GM12878 (cell line): ENCODE measurements around the gene IGSF6.

ENCODE experiments used
- ASH2L ChIP-seq: fragments of 300-600, 200-600 bp; sonication (generic); IDR thresholded peaks from 2 replicates; pipeline ENCODE4 v1.6.1; 2017; ENCODE audit warnings: low read depth, mild to moderate bottlenecking, borderline replicate concordance
- EP300 ChIP-seq, 2 experiments: fragments of 150-350 bp in 1 of 2; IDR thresholded peaks; 2 replicates each; pipeline ENCODE4 v1.6.1; 2011 to 2012; ENCODE audit warnings: low read depth in 2 of 2, low read length in 2 of 2, borderline replicate concordance in 1 of 2, improper control_type of control experiment in 1 of 2, inconsistent platforms in 1 of 2; ENCODE audit not compliant: control insufficient read depth in 1 of 2
- MXI1 ChIP-seq: fragments of 150-350 bp; IDR thresholded peaks from 2 replicates; pipeline ENCODE4 v1.6.1; 2011; ENCODE audit warnings: low read depth, mild to moderate bottlenecking, inconsistent platforms, low read length, improper control_type of control experiment
- NFYB ChIP-seq: IDR thresholded peaks from 2 replicates; pipeline ENCODE4 v1.6.1; 2011; ENCODE audit warnings: low read depth, mild to moderate bottlenecking, low read length, improper control_type of control experiment, moderate library complexity; ENCODE audit not compliant: insufficient read depth
- PAX5 ChIP-seq: IDR thresholded peaks from 2 replicates; pipeline ENCODE4 v1.6.1; 2011; ENCODE audit warnings: low read depth, low read length, borderline replicate concordance
- PML ChIP-seq: IDR thresholded peaks from 2 replicates; pipeline ENCODE4 v1.6.1; 2012; ENCODE audit warnings: low read length, inconsistent platforms
- POLR2AphosphoS5 ChIP-seq: IDR thresholded peaks from 2 replicates; pipeline ENCODE4 v1.6.1; 2011; ENCODE audit warnings: mild to moderate bottlenecking, low read length, inconsistent platforms
- TAF1 ChIP-seq: IDR thresholded peaks from 2 replicates; pipeline ENCODE4 v1.6.1; 2011; ENCODE audit warnings: mild to moderate bottlenecking, low read depth, low read length, borderline replicate concordance
- TF ChIP-seq, protein P1 (sequence below): IDR thresholded peaks from 2 replicates; pipeline ENCODE4 v1.6.1; 2011; ENCODE audit warnings: low read depth, mild to moderate bottlenecking, low read length, moderate library complexity, borderline replicate concordance; ENCODE audit errors: extremely low read depth
- TF ChIP-seq, protein P2 (sequence below): IDR thresholded peaks from 2 replicates; pipeline ENCODE4 v1.6.1; 2011; ENCODE audit warnings: mild to moderate bottlenecking, low read depth, low read length, moderate library complexity; ENCODE audit not compliant: insufficient replicate concordance
- TF ChIP-seq, protein P3 (sequence below): IDR thresholded peaks from 2 replicates; pipeline ENCODE4 v1.6.1; 2011; ENCODE audit warnings: low read depth, low read length, improper control_type of control experiment, borderline replicate concordance

DNA sequence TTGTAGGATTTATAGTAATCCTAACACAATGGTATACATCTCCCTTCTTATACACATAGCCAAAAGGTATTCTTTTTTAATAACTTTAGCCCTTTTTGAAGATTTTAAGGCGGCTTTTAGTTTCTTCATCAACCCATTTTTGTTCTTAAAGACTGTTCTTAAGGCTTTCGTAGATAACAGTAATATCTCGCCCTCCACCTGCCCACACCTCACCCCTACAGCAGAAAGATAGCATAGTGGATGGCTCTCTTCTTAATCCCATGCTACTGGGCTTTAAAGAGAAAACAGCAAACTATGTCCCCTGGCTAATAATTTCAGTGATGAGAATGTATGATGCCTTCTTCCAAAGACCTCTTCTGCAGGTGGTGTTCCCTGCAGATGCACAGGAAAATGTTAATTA, 8.6 kb downstream of the IGSF6 start:
- TF ChIP-seq, protein P1, sequence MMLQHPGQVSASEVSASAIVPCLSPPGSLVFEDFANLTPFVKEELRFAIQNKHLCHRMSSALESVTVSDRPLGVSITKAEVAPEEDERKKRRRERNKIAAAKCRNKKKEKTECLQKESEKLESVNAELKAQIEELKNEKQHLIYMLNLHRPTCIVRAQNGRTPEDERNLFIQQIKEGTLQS = no peak
- TF ChIP-seq PML (no peak), ASH2L (no peak), MXI1 (no peak), EP300 (IDR thresholded peaks at IDR 0.05; ENCODE audit: borderline replicate concordance in 1 of 2, control insufficient read depth in 1 of 2, low read depth in 2 of 2, low read length in 2 of 2) (no peak), TAF1 (no peak), NFYB (no peak), POLR2AphosphoS5 (no peak), PAX5 (no peak)
- TF ChIP-seq, protein P2, sequence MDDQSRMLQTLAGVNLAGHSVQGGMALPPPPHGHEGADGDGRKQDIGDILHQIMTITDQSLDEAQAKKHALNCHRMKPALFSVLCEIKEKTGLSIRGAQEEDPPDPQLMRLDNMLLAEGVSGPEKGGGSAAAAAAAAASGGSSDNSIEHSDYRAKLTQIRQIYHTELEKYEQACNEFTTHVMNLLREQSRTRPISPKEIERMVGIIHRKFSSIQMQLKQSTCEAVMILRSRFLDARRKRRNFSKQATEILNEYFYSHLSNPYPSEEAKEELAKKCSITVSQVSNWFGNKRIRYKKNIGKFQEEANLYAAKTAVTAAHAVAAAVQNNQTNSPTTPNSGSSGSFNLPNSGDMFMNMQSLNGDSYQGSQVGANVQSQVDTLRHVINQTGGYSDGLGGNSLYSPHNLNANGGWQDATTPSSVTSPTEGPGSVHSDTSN = no peak
- TF ChIP-seq, protein P3, sequence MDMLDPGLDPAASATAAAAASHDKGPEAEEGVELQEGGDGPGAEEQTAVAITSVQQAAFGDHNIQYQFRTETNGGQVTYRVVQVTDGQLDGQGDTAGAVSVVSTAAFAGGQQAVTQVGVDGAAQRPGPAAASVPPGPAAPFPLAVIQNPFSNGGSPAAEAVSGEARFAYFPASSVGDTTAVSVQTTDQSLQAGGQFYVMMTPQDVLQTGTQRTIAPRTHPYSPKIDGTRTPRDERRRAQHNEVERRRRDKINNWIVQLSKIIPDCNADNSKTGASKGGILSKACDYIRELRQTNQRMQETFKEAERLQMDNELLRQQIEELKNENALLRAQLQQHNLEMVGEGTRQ = no peak
